Common myeloid progenitor, CD34-positive (primary cell): ENCODE data around the gene NR4A2.

ENCODE experiments used
- CTCF ChIA-PET: fragments of 350-600 bp; sonication (Branson Sonifier 250); formaldehyde crosslinking; loops from one replicate; lab custom pipeline; 2021; ENCODE audit warnings: antibody characterized with exemption; lab: Charles Lee
- POLR2A ChIA-PET: fragments of 350-600 bp; sonication (Branson Sonifier 250); formaldehyde crosslinking; loops from one replicate; lab custom pipeline; 2021; ENCODE audit warnings: antibody characterized with exemption; lab: Charles Lee
- DNase-seq, 3 donors: peaks; one replicate each; pipeline versions ENCODE4 v3.0.0 to v3.0.0-alpha.2; 2013
- H3K27ac ChIP-seq, 2 experiments: 1 replicate in 1 of 2; 2 replicates in 1 of 2; pipeline ENCODE4 v1.7.0; 2013; ENCODE audit warnings: inconsistent platforms in 2 of 2, low read length in 2 of 2, mild to moderate bottlenecking in 2 of 2, low read depth in 1 of 2, moderate library complexity in 1 of 2; ENCODE audit not compliant: severe bottlenecking in 2 of 2, insufficient read depth in 1 of 2, poor library complexity in 1 of 2
- H3K27me3 ChIP-seq, 5 experiments: replicated peaks in 2 of 5; 1 replicate in 3 of 5; 2 replicates in 2 of 5; pipeline versions ENCODE4 v1.6.1 to v1.7.0; 2013; ENCODE audit warnings: low read length in 4 of 5, mild to moderate bottlenecking in 2 of 5, moderate library complexity in 2 of 5, inconsistent platforms in 1 of 5; ENCODE audit not compliant: insufficient read depth in 5 of 5, control insufficient read depth in 4 of 5
- H3K36me3 ChIP-seq, 4 experiments: 1 replicate in 2 of 4; 2 replicates in 2 of 4; pipeline versions ENCODE4 v1.6.1 to v1.7.0; 2013; ENCODE audit warnings: low read length in 3 of 4, control low read depth in 1 of 4, mild to moderate bottlenecking in 1 of 4; ENCODE audit not compliant: control insufficient read depth in 4 of 4, insufficient read depth in 4 of 4
- H3K4me1 ChIP-seq, 4 experiments: 1 replicate in 3 of 4; 2 replicates in 1 of 4; pipeline versions ENCODE4 v1.6.1 to v1.7.1; 2013; ENCODE audit warnings: low read length in 3 of 4, mild to moderate bottlenecking in 3 of 4, control low read depth in 1 of 4, inconsistent platforms in 1 of 4, moderate library complexity in 1 of 4; ENCODE audit not compliant: control insufficient read depth in 4 of 4, insufficient read depth in 4 of 4; ENCODE audit errors: control extremely low read depth in 1 of 4
- H3K4me3 ChIP-seq, 7 experiments: 1 replicate in 4 of 7; 2 replicates in 3 of 7; pipeline versions ENCODE4 v1.5.1 to v1.7.0; 2013; ENCODE audit warnings: mild to moderate bottlenecking in 7 of 7, low read length in 6 of 7, moderate library complexity in 6 of 7, inconsistent platforms in 2 of 7, low read depth in 2 of 7, control low read depth in 1 of 7; ENCODE audit not compliant: insufficient read depth in 4 of 7, control insufficient read depth in 1 of 7; ENCODE audit errors: extremely low read depth in 1 of 7
- H3K9me3 ChIP-seq, 5 experiments: 1 replicate in 4 of 5; 2 replicates in 1 of 5; pipeline versions ENCODE4 v1.6.1 to v1.7.1; 2013; ENCODE audit warnings: low read length in 4 of 5, mild to moderate bottlenecking in 2 of 5, inconsistent platforms in 1 of 5, low read depth in 1 of 5, moderate library complexity in 1 of 5; ENCODE audit not compliant: control insufficient read depth in 4 of 5, insufficient read depth in 2 of 5; ENCODE audit errors: control extremely low read depth in 1 of 5
- WGBS: methylation state at CpG from one replicate; pipeline ENCODE4 v1.1.5; 2013; ENCODE audit not compliant: insufficient coverage; 5-methylcytosine and 5-hydroxymethylcytosine counted together

NR4A2 gene

GRCh38 chr2:156279446-156280150 lies 52.9 kb downstream of the NR4A2 start:
- Histone ChIP-seq H3K36me3 (no peaks in the 10 kb centered on the region), H3K9me3 (no peaks in the 10 kb centered on the region), H3K27ac (no peak overlapping the region), H3K4me1 (no peaks in the 10 kb centered on the region), H3K4me3 (no peak overlapping the region), H3K27me3 (no peaks in the 10 kb centered on the region)
- no peak for DNase-seq
- ChIA-PET POLR2A (no interaction called here), CTCF (no interaction called here)
- 96% methylated on average over 5 of the region's 5 CpGs for WGBS
